NCI-H82 treated with DMSO at 0.1 percent for 48 hours (cell line): Measurements from ENCODE around the gene NELFCD.
"Not testable (repeated sequence)": the region's sequence is repeated elsewhere in the genome, so short reads cannot be mapped to it uniquely, and the experiment has no call there.

ENCODE experiments used
- DNase-seq: peaks from one replicate; lab custom pipeline; 2025; ENCODE audit not compliant: unreplicated experiment; lab: John Stamatoyannopoulos, UW

NELFCD gene

GRCh38 chr20:59023616-59024015, 42.6 kb downstream of the NELFCD start:
- no peak for DNase-seq

GRCh38 chr20:59024111-59024530, 43.1 kb downstream of the NELFCD start:
- DNase-seq = no peak

DNA sequence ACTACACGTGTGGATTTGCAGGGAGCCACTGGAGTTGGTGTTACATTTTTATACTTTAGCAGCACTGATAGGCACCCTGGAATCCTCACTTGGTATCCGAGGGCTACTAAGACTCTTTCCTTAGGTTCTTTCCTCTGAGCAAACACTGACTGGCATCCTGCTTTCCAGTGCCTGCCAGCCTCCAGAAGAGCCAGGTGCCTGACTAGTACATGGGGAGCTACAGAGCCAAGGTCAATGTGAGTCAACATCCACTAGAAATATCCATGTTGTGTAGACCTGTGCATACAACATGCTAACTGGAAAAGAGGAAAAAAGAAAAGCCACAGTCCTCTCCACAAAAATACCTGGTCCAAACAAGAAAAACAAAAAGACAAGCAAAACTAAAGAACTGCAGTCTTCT, 44.0 kb downstream of the NELFCD start:
- DNase-seq = no peak

DNA sequence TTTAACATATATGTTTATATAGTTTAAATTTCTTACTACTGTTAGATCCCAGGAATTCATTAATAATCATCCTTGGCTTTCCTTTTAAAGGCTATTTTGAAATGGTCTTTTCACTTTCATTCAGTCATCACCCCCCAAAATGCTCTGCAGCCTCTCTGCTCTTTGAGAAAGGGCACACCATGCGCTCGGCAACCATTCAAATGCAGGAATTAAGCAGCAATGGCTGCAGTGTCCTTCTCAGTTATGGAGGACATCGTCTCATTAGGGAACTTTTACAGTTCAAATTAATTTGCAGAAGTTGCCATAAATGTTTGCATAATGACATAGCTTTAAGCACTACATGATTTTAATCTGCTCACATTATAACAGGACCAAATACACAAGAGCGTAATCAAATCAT, 44.5 kb downstream of the NELFCD start:
- DNase-seq = no peak

- DNase-seq = no peak
Observed at GRCh38 chr20:59026904-59027740, 46.1 kb downstream of the NELFCD start.

GRCh38 chr20:59027741-59028320, 46.8 kb downstream of the NELFCD start:
- no peak for DNase-seq

- no peak for DNase-seq
Observed at GRCh38 chr20:59028812-59029211, 47.8 kb downstream of the NELFCD start.

DNA sequence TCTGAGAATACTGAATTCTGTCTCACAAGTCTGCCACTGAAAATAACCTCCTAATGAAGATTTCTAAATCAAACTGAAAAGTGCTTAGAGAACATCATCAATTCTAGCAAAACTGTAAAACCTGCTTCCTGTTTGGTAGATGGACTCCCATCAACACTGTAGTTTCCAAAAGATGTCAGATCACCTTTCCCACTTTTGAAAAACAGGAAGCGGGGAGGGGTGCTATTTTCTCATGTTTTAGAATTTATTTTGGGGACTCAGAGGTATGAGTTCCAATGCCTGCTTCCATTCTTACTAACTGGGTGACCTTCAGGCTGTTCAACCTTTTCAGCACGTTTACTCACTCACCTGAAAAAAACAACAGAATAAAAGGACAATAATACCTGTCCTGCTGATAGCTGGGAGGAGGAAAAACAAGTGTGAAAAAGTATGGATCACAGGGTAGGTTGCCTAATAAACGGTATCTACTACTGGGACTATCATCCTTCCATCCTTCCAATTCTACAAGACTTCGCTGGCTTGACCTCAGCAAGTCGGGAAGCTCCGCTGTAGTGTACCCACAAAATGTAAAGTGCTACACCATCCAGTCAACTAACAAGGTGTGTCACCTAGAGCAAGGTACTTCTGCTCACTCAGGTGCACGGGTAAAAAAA, 50.0 kb downstream of the NELFCD start:
- no peak for DNase-seq

DNA sequence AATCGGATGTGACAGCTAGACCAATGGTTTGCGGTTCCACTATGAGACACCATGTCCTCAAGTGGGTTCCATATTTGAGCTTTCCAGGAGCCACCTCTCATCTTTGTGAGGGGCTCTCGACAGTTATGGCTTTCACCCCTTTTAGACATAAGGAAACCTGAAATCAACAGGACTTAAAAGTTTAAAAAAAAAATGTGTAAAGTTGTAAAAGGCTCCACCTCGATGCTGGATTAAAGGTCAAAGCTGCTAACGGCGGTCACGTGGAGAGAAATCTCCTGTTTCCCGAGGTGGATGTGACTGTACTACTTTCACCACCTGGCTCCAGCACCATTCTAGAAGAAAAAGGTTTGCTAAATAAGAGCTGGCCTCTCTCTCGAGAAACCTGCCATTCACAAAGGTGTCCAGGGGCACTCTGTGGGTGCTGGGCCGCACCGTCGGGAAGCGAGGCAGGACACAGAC, 50.5 kb downstream of the NELFCD start:
- no peak for DNase-seq

DNA sequence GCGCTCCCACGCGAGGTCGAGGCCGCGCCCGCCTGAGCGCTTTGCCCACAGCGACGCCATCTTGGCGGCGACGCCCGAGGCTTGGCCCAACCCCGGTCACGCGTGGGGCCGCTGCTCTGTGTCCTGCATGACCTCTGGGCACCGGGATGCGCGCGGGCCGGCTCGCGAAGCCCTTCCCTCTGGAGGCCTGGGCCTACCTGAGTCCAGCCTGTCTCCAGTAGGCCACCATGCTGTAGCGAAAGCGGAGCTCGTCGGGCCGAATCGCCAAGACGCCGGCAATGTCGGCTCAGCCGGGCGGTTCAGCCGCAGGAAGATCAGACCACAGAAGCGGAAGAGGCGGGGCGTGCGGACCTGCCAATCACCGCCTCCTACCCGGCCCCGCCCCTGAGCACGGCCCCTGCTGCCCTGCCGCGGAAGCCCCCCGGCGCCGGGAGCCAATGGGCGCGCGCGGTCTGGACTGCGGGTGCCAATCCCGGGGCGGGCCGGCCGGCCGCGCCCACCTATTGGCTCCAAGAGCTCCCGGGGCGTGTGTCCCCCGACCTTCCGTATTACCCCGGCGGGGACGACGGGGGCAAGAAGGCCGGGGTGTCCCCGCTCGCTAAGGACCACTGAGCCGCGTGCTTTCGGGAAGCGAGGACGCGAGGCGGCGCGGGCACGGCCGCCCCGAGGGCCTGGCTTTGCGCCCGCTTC, 51.1 kb downstream of the NELFCD start, which contains the start of gene ATP5F1E:
ATP5F1E (minus strand) TSS at position 313 of the 690 bp plus-strand sequence; CDS start at position 229, 84 bp downstream.
- DNase-seq = peak; percentile 94

DNA sequence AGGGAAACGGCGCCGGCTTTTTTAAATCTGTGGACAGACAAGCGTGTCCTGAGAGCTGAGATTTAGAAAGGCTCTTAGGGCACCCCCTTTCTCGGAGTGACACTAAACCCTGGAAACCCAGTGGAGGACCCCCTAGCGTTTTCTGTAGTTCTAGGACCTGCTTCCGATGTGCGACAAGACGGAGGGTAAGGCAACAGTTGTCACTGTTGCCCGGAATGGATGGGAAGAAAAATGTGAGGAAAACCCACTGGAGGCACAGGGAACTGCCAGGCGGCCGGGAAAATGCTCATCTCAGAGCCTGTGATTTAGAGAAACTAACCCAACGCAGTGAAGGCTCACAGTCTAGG, 51.6 kb downstream of the NELFCD start:
- DNase-seq = peak; percentile 60

DNA sequence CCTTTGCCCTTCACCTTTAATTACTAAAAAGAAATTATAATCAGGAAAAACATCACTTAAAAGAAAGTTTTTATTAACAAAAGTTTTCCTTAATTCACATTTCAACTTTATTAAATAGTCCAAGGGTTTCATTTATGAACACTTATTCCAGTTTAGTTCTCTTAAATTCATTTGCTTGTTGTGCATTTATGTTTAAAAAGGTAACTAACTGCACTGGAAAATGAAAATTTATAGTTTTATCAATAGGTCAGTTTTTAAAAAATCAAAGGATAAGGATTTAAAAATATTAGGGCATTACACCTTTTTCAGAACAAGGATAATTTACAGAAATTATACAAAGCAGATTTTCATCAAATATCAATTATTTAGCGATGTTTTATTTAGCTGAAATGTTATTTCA, 52.0 kb downstream of the NELFCD start:
- DNase-seq = no peak

DNA sequence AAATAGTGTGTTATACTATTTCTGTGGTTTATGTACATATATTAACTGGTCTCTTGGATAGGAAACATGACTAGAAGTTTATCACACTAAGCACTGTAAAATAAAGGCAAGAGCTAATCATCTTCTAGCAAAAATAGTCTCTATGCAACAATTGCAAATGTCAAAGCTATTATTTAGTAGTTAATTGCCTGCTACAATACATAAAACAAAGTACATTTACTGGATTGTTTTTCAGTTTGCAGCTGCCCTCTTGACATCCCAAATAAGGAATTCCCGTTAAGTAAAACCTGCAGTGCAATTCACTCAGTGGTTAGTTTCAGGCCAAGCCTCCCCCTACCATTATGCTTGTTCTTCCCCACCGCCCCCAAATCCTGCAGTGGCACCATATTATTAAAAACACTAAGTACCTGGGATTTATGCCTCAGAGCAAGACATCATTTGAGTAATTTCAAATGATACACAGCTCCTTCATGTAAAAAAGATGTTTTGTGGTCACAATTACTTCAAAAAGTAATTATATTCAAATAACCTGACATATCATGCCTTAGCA, 52.6 kb downstream of the NELFCD start:
- DNase-seq = no peak

- DNase-seq = no peak
Observed at GRCh38 chr20:59035381-59035780, 54.3 kb downstream of the NELFCD start.

- DNase-seq = no peak
Observed at GRCh38 chr20:59037386-59037785, 56.3 kb downstream of the NELFCD start.

DNA sequence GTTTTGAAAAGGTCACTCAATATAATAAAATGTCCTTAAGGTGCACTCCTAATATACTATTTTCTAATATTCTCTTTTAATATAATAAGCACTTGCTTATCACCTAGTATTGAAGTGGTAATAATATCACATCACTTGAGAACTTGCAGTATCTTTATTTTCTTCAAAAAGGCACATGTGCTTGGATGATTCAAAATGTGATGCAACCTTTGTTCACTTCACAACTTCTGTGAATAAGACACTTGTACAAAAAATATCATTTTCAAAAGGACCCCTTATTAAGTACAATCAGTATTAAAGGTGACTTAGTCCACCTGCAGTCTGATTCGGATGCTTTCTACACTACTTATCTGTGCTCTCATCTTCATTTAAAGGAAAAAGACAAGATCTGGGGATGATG, 58.2 kb downstream of the NELFCD start:
- DNase-seq = no peak

GRCh38 chr20:59040667-59041066, 59.6 kb downstream of the NELFCD start:
- no peak for DNase-seq

DNA sequence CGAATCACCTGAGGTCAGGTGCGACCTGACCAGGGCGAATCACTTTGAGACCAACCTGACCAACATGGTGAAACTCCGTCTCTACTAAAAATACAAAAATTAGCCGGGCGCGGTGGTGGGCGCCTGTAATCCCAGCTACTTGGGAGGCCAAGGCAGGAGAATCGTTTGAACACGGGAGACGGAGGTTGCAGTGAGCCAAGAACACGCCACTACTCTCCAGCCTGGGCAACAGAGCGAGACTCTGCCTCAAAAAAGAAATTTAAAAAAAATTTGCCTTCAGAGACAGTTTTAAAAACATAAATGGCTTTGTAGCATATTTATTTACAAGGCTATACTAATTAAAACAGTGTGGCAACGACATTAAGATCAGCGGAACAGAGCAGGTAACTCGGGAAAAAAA, 60.4 kb downstream of the NELFCD start:
- DNase-seq = not testable (repeated sequence)

DNA sequence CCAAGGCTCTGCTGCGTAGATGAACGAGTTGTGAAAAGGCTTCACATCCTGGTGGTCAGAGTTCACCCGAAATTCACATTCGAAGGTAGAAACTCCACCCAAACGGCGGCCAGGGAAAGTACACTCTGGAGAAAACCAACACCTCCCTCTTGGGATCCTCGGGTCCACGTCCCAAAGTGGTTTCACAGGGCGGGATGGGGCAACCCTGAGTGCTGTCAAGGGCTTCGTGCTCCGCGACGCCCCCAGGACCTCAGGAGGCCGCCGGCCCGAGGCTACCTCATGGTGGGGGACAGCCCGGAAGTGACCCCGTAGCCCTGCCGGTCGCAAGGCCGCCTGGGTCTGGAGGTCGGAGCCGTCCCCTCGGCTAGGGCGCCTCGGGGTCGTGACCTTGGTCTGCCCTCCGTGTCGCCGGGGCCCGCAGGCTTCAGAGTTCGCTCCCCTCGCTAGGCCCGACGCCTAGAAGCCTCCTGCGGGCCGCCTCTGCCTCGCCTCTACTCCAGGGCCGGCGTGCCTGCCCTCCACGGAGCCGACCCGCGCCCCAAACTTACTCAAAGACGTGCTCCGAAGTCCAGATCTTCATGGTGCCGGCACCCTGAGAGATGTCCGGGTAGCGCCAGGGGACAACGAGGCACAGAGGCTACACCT, 61.2 kb downstream of the NELFCD start, which contains the start of gene PRELID3B:
PRELID3B (minus strand) TSS at position 636 of the 645 bp plus-strand sequence; CDS start at position 580, 56 bp downstream.
- DNase-seq = no peak
